Sigmoid colon (tissue), 7 donors: ENCODE results near the gene MAPK1IP1L. TPM values are rescaled to one million over a fixed set of nuclear protein-coding genes. Genes with fewer than 3 reads are reported as not detected.

Experiments used
- DNase-seq: peaks from one replicate; pipeline ENCODE4 v3.0.0-alpha.2; 2019
- H3K27ac ChIP-seq, 4 donors: fragments of 200-600 bp; sonication (generic); one replicate each; pipeline ENCODE4 v1.5.1; 2016 to 2019; ENCODE audit warnings: mild to moderate bottlenecking in 1 of 4
- H3K27me3 ChIP-seq, 3 donors: fragments of 200-600 bp; sonication (generic); one replicate each; pipeline ENCODE4 v1.5.1; 2019; ENCODE audit warnings: mild to moderate bottlenecking in 1 of 3
- H3K36me3 ChIP-seq, 4 donors: fragments of 200-600 bp; sonication (generic); one replicate each; pipeline ENCODE4 v1.5.1; 2016 to 2019
- H3K4me1 ChIP-seq, 4 donors: fragments of 200-600 bp; sonication (generic); one replicate each; pipeline ENCODE4 v1.5.1; 2017 to 2019
- H3K4me3 ChIP-seq, 4 donors: fragments of 200-600 bp; sonication (generic); one replicate each; pipeline ENCODE4 v1.5.1; 2017 to 2019; ENCODE audit warnings: mild to moderate bottlenecking in 2 of 4, moderate library complexity in 1 of 4
- H3K9me3 ChIP-seq, 4 donors: fragments of 200-600 bp in 3 of 4; sonication (generic) in 3 of 4; one replicate each; pipeline versions ENCODE4 v1.5.1 to v1.6.1; 2013 to 2019
- EP300 ChIP-seq, 4 donors: sonication (generic); formaldehyde crosslinking; IDR thresholded peaks; one replicate each; pipeline ENCODE4 v1.6.1; 2017; ENCODE audit warnings: antibody characterized with exemption in 4 of 4
- POLR2A ChIP-seq, 2 donors: fragments of 450-650 bp; IDR thresholded peaks; one replicate each; pipeline ENCODE4 v1.6.1; 2016; ENCODE audit warnings: antibody characterized with exemption in 2 of 2, mild to moderate bottlenecking in 2 of 2, moderate library complexity in 2 of 2
- POLR2AphosphoS5 ChIP-seq, 4 donors: sonication (generic); formaldehyde crosslinking; IDR thresholded peaks; one replicate each; pipeline ENCODE4 v1.6.1; 2017; ENCODE audit warnings: antibody characterized with exemption in 4 of 4
- WGBS, 2 donors: extraction: QIAGEN DNeasy Blood & Tissue Kit; methylation state at CpG; one replicate each; pipeline ENCODE4 v1.1.7; 2013; 5-methylcytosine and 5-hydroxymethylcytosine counted together
- intact Hi-C: fragments of 100-400 bp; cut with DNase I; formaldehyde crosslinking; loops from one replicate; pipeline ENCODE4 v1.15.1; 2023
- polyA plus RNA-seq, 3 donors: library from polyadenylated mRNA; stranded (reverse); fragments of 200-250 nt; gene quantifications; one replicate each; pipeline ENCODE4 v1.2.3, GENCODE V29; 2013
- total RNA-seq, 4 donors: library from RNA; depleted of rRNA; stranded (reverse); fragments of >200 nt; gene quantifications; one replicate each; pipeline ENCODE4 v1.1.0, GENCODE V29; 2016
- TF ChIP-seq, protein P1 (sequence below), 4 experiments: fragments of 450-650 bp in 3 of 4; fragments of 200-600 bp in 1 of 4; IDR thresholded peaks; one replicate each; pipeline ENCODE4 v1.5.1; 2016 to 2019; ENCODE audit warnings: antibody characterized with exemption in 4 of 4, mild to moderate bottlenecking in 3 of 4, moderate library complexity in 2 of 4
- donor health status: healthy with polysubstance abuse.
- donor health status: Bipolar disorder and iron deficiency.
- donor health status: healthy.

Gene MAPK1IP1L
- total and polyA plus RNA-seq, 7 donors, result 25.2 to 67.1 (median 40.5) TPM

DNA sequence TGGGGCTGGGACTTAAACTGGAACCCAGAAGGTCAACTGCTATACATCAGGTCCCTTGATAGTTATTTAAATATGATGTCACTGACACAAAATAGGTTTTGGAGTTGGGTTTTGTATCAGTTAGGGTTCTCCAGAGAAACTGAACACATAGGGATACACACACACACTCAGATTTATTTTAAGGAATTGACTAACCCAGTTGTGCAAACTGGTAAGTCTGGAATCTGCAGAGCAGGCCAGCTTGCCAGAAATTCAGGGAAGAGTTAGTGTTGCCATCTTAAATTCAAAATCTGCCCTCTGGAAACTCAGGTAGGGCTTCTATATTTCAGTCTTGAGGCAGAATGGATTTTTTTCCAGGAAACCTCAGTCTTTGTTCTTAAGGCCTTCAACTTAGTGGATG lies 36.9 kb downstream of the MAPK1IP1L start:
- Histone ChIP-seq H3K4me1 (no peaks in the 10 kb centered on the region), H3K27me3 (no peaks in the 10 kb centered on the region), H3K27ac (no peak overlapping the region), H3K9me3 (peaks cover 0 to 3% (median 0%) of the 10 kb centered on the region in 4 donors), H3K4me3 (no peak overlapping the region), H3K36me3 (no peaks in the 10 kb centered on the region)
- DNase-seq, result no peak
- intact Hi-C loops, result no loop called here
- TF ChIP-seq POLR2AphosphoS5 (IDR thresholded peaks at IDR 0.05), result no peak
- TF ChIP-seq, protein P1, sequence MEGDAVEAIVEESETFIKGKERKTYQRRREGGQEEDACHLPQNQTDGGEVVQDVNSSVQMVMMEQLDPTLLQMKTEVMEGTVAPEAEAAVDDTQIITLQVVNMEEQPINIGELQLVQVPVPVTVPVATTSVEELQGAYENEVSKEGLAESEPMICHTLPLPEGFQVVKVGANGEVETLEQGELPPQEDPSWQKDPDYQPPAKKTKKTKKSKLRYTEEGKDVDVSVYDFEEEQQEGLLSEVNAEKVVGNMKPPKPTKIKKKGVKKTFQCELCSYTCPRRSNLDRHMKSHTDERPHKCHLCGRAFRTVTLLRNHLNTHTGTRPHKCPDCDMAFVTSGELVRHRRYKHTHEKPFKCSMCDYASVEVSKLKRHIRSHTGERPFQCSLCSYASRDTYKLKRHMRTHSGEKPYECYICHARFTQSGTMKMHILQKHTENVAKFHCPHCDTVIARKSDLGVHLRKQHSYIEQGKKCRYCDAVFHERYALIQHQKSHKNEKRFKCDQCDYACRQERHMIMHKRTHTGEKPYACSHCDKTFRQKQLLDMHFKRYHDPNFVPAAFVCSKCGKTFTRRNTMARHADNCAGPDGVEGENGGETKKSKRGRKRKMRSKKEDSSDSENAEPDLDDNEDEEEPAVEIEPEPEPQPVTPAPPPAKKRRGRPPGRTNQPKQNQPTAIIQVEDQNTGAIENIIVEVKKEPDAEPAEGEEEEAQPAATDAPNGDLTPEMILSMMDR (IDR thresholded peaks at IDR 0.05), result no peak
- no peak for TF ChIP-seq POLR2A (IDR thresholded peaks at IDR 0.05)
- TF ChIP-seq EP300 (IDR thresholded peaks at IDR 0.05), result no peak

DNA sequence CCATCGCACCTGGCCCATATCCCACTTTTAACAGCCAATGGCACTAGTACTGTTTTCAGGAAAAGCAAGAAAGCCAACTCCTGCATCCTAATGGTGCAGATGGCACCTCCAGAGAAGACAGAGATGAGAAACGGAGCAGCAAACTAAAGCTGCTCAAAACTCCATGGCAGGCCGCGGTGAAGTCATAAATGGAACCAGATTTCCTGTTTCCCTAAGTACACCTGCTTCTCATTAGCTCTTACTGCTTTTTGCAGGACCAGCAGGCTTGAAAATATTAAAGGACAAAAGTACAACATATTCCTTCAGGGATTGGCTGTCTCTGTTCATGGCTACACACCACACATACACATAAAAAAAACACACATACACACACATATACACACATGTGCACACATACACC lies 40.9 kb downstream of the MAPK1IP1L start:
- TF ChIP-seq, protein P1 (IDR thresholded peaks at IDR 0.05), result no peak
- TF ChIP-seq EP300 (IDR thresholded peaks at IDR 0.05), result no peak
- H3K9me3 ChIP-seq, result no peaks in the 10 kb centered on the region
- no peaks in the 10 kb centered on the region for H3K27me3 ChIP-seq
- H3K4me3 ChIP-seq, result no peak overlapping the region
- 18 to 70% methylated on average over 4 of the region's 4 CpGs for WGBS, 2 donors
- H3K36me3 ChIP-seq, result no peaks in the 10 kb centered on the region
- no peak for DNase-seq
- H3K27ac ChIP-seq, result no peak overlapping the region
- no peaks in the 10 kb centered on the region for H3K4me1 ChIP-seq
- intact Hi-C loops, result loop anchor here (5.0 kb wide), 1 partner anchor 35 kb away; the partner anchor contains the start of gene LGALS3

DNA sequence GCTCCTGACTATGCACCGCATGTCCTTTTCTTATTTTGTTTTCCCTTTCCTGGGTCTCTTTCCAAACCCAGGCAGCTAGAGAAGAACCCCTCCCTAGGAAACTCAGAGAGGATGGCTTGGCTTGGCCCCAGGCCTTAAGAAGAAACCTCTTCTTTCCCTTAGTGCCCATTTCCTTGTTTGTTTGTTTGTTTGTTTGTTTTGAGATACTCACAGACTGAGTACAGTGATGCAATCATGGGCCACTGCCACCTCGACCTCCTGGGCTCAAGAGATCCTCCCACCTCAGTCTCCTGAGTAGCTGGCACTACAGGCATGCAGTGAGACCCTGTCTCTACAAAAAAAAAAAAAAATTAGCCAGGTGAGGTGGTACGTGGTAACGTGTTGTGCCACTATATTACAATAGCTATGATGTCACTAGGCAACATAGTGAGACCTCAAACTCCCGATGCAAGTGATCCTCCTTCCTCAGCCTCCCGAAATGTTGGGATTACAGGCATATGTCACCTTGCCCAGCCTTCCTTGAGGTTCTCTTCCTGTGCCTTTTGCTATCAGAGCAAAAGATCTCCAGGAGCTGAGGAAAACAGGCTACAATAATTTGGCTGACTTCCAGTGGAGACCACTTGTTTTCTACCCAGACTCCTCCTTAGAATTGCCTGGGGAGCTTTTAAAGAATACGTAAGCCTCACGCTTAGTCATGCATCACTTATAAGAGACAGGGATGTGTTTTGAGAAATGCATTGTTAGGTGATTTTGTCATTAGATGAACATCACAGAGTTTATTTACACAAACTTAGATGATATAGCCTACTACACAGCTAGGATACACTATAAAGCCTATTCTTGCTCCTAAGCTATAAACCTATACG lies 43.1 kb downstream of the MAPK1IP1L start:
- Histone ChIP-seq H3K27ac (no peak overlapping the region), H3K9me3 (no peaks in the 10 kb centered on the region), H3K4me3 (no peak overlapping the region), H3K27me3 (no peaks in the 10 kb centered on the region), H3K36me3 (no peaks in the 10 kb centered on the region), H3K4me1 (peaks cover 0 to 6% (median 0%) of the 10 kb centered on the region in 4 donors)
- TF ChIP-seq, protein P1 (IDR thresholded peaks at IDR 0.05), result no peak
- TF ChIP-seq EP300 (IDR thresholded peaks at IDR 0.05), result no peak
- no peak for TF ChIP-seq POLR2A (IDR thresholded peaks at IDR 0.05)
- TF ChIP-seq POLR2AphosphoS5 (IDR thresholded peaks at IDR 0.05), result no peak
- 80 to 85% methylated on average over 9 of the region's 9 CpGs for WGBS, 2 donors
- no peak for DNase-seq
- intact Hi-C loops, result loop anchor here (5.0 kb wide), 1 partner anchor 33 kb away; the partner anchor contains the start of gene LGALS3

DNA sequence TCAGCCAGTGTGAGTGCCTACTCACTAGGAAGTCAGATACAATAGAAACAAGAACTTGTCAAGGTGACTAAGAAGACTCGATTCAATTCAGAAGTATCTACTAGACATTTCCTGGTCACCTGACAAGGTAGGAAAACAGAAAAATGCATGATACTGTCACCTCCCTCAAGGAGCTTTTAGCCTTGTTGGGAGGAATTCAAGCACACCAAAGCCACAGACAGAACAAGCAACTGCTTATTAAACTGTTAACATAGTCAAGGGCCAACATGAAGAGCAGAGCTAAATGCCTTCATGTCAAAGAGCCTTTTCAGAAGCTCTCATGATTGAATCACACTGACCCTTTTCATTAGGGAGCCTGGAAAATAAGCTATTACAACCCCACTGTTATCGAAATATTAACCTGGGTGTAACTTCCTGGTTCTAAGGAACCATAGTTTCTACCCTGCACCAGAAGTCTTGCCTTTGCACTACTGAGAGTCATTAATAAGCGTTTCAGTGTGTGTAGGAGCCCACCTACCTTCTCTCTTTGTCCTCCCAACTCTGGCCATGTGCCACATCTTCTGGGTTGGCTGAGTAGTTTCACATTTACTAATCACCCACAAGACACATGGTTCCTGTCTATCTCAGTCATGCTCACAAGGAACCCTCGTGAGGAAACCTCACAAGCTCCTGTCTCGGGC lies 46.6 kb downstream of the MAPK1IP1L start:
- DNase-seq, result peak; percentile 59
- H3K4me3 ChIP-seq, result no peak overlapping the region
- H3K27ac ChIP-seq, result peak overlapping the region; percentile 11 to 93 (median 48)
- intact Hi-C loops, result no loop called here
- peaks cover 0 to 26% (median 16%) of the 10 kb centered on the region in 4 donors for H3K4me1 ChIP-seq
- WGBS, 2 donors, result 49 to 71% methylated on average over 5 of the region's 5 CpGs
- no peaks in the 10 kb centered on the region for H3K27me3 ChIP-seq
- H3K9me3 ChIP-seq, result no peaks in the 10 kb centered on the region
- no peaks in the 10 kb centered on the region for H3K36me3 ChIP-seq
- TF ChIP-seq EP300 (IDR thresholded peaks at IDR 0.05) (no peak), POLR2AphosphoS5 (IDR thresholded peaks at IDR 0.05) (peak in 1 of 4 donors; percentile 15)

DNA sequence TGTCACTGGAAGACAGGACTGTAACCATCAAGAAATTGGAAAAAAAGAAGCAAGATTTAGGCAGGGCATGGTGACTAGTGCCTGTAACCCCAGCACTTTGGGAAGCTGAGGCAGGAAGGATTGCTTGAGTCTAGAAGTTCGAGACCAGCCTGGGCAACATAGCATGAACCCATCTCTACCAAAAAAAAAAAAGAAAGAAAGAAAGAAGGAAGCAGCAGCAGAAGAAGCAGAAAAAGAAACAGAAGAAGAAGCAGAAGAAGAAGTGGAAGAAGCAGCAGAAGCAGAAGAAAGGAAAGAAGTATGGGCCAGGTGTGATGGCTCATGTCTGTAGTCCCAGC lies 47.1 kb downstream of the MAPK1IP1L start:
- Histone ChIP-seq H3K27ac (peak overlapping the region; percentile 11 to 93 (median 48)), H3K27me3 (no peaks in the 10 kb centered on the region), H3K4me3 (no peak overlapping the region), H3K4me1 (peaks cover 0 to 31% (median 21%) of the 10 kb centered on the region in 4 donors), H3K9me3 (no peaks in the 10 kb centered on the region), H3K36me3 (no peaks in the 10 kb centered on the region)
- DNase-seq, result no peak
- TF ChIP-seq POLR2A (IDR thresholded peaks at IDR 0.05) (no peak), POLR2AphosphoS5 (IDR thresholded peaks at IDR 0.05) (no peak), EP300 (IDR thresholded peaks at IDR 0.05) (no peak)
- TF ChIP-seq, protein P1 (IDR thresholded peaks at IDR 0.05), result no peak
- intact Hi-C loops, result no loop called here
- WGBS, 2 donors, result 91 to 93% methylated on average over 1 of the region's 1 CpG
